ENCODE results near the gene IFTAP.

- no peak for TF ChIP-seq CTCF (IDR thresholded peaks at IDR 0.05)
- TF ChIP-seq EP300 (IDR thresholded peaks at IDR 0.05), result no peak
Measured at GRCh38 chr11:36699271-36699670, 105.0 kb downstream of the IFTAP start.
